H1 (cell line): ENCODE results near the gene WDR53. TPM values are rescaled to one million over a fixed set of nuclear protein-coding genes. Genes with fewer than 3 reads are reported as not detected.
"Not testable (repeated sequence)": the region's sequence is repeated elsewhere in the genome, so short reads cannot be mapped to it uniquely, and the experiment has no call there.

Experiments used
- CTCF ChIA-PET: fragments of 300-600 bp; sonication (Branson Sonifier 250); formaldehyde crosslinking; loops from one replicate; lab custom pipeline; 2021; ENCODE audit not compliant: partially characterized antibody; lab: Charles Lee
- POLR2A ChIA-PET: fragments of 300-600 bp; sonication (Branson Sonifier 250); formaldehyde crosslinking; loops from one replicate; lab custom pipeline; 2021; ENCODE audit warnings: inconsistent platforms; ENCODE audit not compliant: partially characterized antibody; lab: Charles Lee
- DNase-seq, 2 experiments: peaks; one replicate each; pipeline versions ENCODE4 v3.0.0 to v3.0.0-alpha.2; 2010 to 2022; ENCODE audit warnings: low spot score in 2 of 2, low read depth in 1 of 2, mixed read lengths in 1 of 2
- FAIRE-seq: peaks from 2 replicates; lab custom pipeline; 2011; peaks lifted over from hg19 to GRCh38; lab: Jason Lieb, UNC
- H2AFZ ChIP-seq: 2 replicates; pipeline ENCODE4 v1.8.1; 2012; ENCODE audit warnings: low read length, inconsistent platforms
- H2AK5ac ChIP-seq: 2 replicates; pipeline ENCODE4 v1.6.1; 2013; ENCODE audit warnings: low read depth, low read length
- H2BK120ac ChIP-seq: replicated peaks from 2 replicates; pipeline ENCODE3; 2013; ENCODE audit warnings: low read depth, low read length, inconsistent platforms
- H2BK12ac ChIP-seq: 2 replicates; pipeline ENCODE4 v1.6.1; 2013; ENCODE audit warnings: low read depth, low read length
- H2BK15ac ChIP-seq: 2 replicates; pipeline ENCODE4 v1.6.1; 2013; ENCODE audit warnings: low read length
- H2BK20ac ChIP-seq: 2 replicates; pipeline ENCODE4 v1.6.1; 2013; ENCODE audit warnings: low read length
- H2BK5ac ChIP-seq: 2 replicates; pipeline ENCODE4 v1.6.1; 2013; ENCODE audit warnings: low read depth, low read length
- H3K14ac ChIP-seq: 2 replicates; pipeline ENCODE4 v1.6.1; 2013; ENCODE audit warnings: inconsistent platforms; ENCODE audit not compliant: insufficient read length
- H3K18ac ChIP-seq: 2 replicates; pipeline ENCODE4 v1.6.1; 2013; ENCODE audit warnings: low read length; ENCODE audit errors: extremely low read depth
- H3K23ac ChIP-seq: 2 replicates; pipeline ENCODE4 v1.6.1; 2013; ENCODE audit warnings: inconsistent platforms; ENCODE audit not compliant: insufficient read length
- H3K23me2 ChIP-seq: 2 replicates; pipeline ENCODE4 v1.6.1; 2013; ENCODE audit warnings: low read depth, low read length
- H3K27ac ChIP-seq: 2 replicates; pipeline ENCODE4 v1.6.1; 2011; ENCODE audit warnings: low read depth, low read length, inconsistent platforms
- H3K27me3 ChIP-seq, 4 experiments: replicated peaks in 1 of 4; 1 replicate in 1 of 4; 2 replicates in 3 of 4; pipeline versions ENCODE4 v1.6.1 to v1.8.1; 2011 to 2013; ENCODE audit warnings: low read length in 3 of 4, mild to moderate bottlenecking in 3 of 4, inconsistent platforms in 2 of 4, mixed read lengths in 2 of 4, moderate library complexity in 1 of 4; ENCODE audit not compliant: control insufficient read depth in 3 of 4, insufficient read depth in 3 of 4; ENCODE audit errors: extremely low read depth in 1 of 4
- H3K36me3 ChIP-seq, 4 experiments: 2 replicates each; pipeline versions ENCODE4 v1.6.1 to v1.8.1; 2011 to 2013; ENCODE audit warnings: mild to moderate bottlenecking in 4 of 4, low read length in 3 of 4, moderate library complexity in 2 of 4, control low read depth in 1 of 4, inconsistent platforms in 1 of 4; ENCODE audit not compliant: insufficient read depth in 4 of 4, control insufficient read depth in 2 of 4
- H3K4ac ChIP-seq: replicated peaks from 2 replicates; pipeline ENCODE3; 2013; ENCODE audit warnings: low read length, low read depth, mixed read lengths, inconsistent platforms; ENCODE audit not compliant: insufficient read length
- H3K4me1 ChIP-seq, 4 experiments: replicated peaks in 1 of 4; 1 replicate in 1 of 4; 2 replicates in 3 of 4; pipeline versions ENCODE4 v1.6.1 to v1.8.1; 2011 to 2013; ENCODE audit warnings: low read length in 3 of 4, inconsistent platforms in 2 of 4, mixed read lengths in 1 of 4; ENCODE audit not compliant: insufficient read depth in 4 of 4, control insufficient read depth in 3 of 4
- H3K4me2 ChIP-seq, 2 experiments: 2 replicates each; pipeline versions ENCODE4 v1.6.1 to v1.8.1; 2011 to 2013; ENCODE audit warnings: low read depth in 2 of 2, low read length in 2 of 2, control low read depth in 1 of 2, inconsistent platforms in 1 of 2, mild to moderate bottlenecking in 1 of 2; ENCODE audit not compliant: insufficient read depth in 1 of 2
- H3K4me3 ChIP-seq, 4 experiments: fragments of 200-600, 300-600 bp in 1 of 4; sonication (generic), shearing (Covaris generic), sonication (Bioruptor Twin) in 1 of 4; 2 replicates each; pipeline versions ENCODE4 v1.5.1 to v1.8.1; 2011 to 2016; ENCODE audit warnings: low read length in 4 of 4, low read depth in 3 of 4, control low read depth in 2 of 4, inconsistent platforms in 2 of 4, mild to moderate bottlenecking in 2 of 4, mixed read lengths in 1 of 4, moderate library complexity in 1 of 4; ENCODE audit not compliant: insufficient read depth in 2 of 4; ENCODE audit errors: extremely low read depth in 1 of 4
- H3K56ac ChIP-seq: replicated peaks from 2 replicates; pipeline ENCODE3; 2013; ENCODE audit warnings: low read depth, mild to moderate bottlenecking, mixed read lengths, low read length, inconsistent platforms; ENCODE audit not compliant: insufficient read length
- H3K79me1 ChIP-seq: 2 replicates; pipeline ENCODE4 v1.6.1; 2013; ENCODE audit warnings: low read depth, low read length, control low read depth
- H3K79me2 ChIP-seq, 2 experiments: 2 replicates each; pipeline versions ENCODE4 v1.6.1 to v1.8.1; 2012 to 2013; ENCODE audit warnings: low read length in 2 of 2, mild to moderate bottlenecking in 2 of 2, inconsistent platforms in 1 of 2; ENCODE audit not compliant: insufficient read depth in 2 of 2, control insufficient read depth in 1 of 2
- H3K9ac ChIP-seq, 4 experiments: replicated peaks in 1 of 4; 1 replicate in 1 of 4; 2 replicates in 3 of 4; pipeline versions ENCODE4 v1.6.1 to v1.8.1; 2011 to 2013; ENCODE audit warnings: low read depth in 3 of 4, low read length in 3 of 4, control low read depth in 2 of 4, mild to moderate bottlenecking in 2 of 4, moderate library complexity in 2 of 4, inconsistent platforms in 1 of 4; ENCODE audit errors: extremely low read depth in 1 of 4
- H3K9me3 ChIP-seq, 2 experiments: 2 replicates each; pipeline versions ENCODE4 v1.6.1 to v1.8.1; 2012 to 2013; ENCODE audit warnings: mild to moderate bottlenecking in 2 of 2, moderate library complexity in 2 of 2, control low read depth in 1 of 2, inconsistent platforms in 1 of 2, low read depth in 1 of 2, low read length in 1 of 2, mixed read lengths in 1 of 2; ENCODE audit not compliant: insufficient read depth in 2 of 2
- H4K20me1 ChIP-seq, 2 experiments: replicated peaks in 1 of 2; 2 replicates each; pipeline versions ENCODE3 to v1.8.1; 2011 to 2013; ENCODE audit warnings: inconsistent platforms in 2 of 2, low read length in 2 of 2, mild to moderate bottlenecking in 1 of 2; ENCODE audit not compliant: insufficient read depth in 2 of 2, control insufficient read depth in 1 of 2
- H4K5ac ChIP-seq: 2 replicates; pipeline ENCODE4 v1.6.1; 2013; ENCODE audit warnings: low read length, low read depth, mixed read lengths, inconsistent platforms; ENCODE audit not compliant: insufficient read length
- H4K8ac ChIP-seq: 2 replicates; pipeline ENCODE4 v1.8.0; 2013; ENCODE audit warnings: mild to moderate bottlenecking, moderate library complexity, low read length, inconsistent platforms; ENCODE audit not compliant: insufficient read depth; ENCODE audit errors: extremely low read depth
- H4K91ac ChIP-seq: replicated peaks from 2 replicates; pipeline ENCODE3; 2013; ENCODE audit warnings: low read length, mixed read lengths, inconsistent platforms; ENCODE audit not compliant: insufficient read length
- WGBS, 2 experiments: shearing (Covaris generic) in 1 of 2; methylation state at CpG; one replicate each; pipeline versions ENCODE4 v1.1.6 to v1.1.7; 2013 to 2015; ENCODE audit warnings: low lambda C conversion rate in 2 of 2, mixed read lengths in 2 of 2, inconsistent platforms in 1 of 2, low coverage in 1 of 2, missing lambda C conversion rate in 1 of 2; ENCODE audit not compliant: insufficient replicate concordance in 2 of 2, insufficient coverage in 1 of 2, insufficient read length in 1 of 2; ENCODE audit errors: extremely low coverage in 1 of 2, missing lambda C conversion rate in 1 of 2; 5-methylcytosine and 5-hydroxymethylcytosine counted together
- polyA plus RNA-seq, 7 experiments: library from polyadenylated mRNA; depleted of rRNA in 3 of 7; stranded (reverse) in 5 of 7; unstranded in 2 of 7; fragments of >200 nt in 5 of 7; fragments of 200-250 nt in 2 of 7; gene quantifications; 1 replicate in 5 of 7; 2 replicates in 1 of 7; 4 replicates in 1 of 7; pipeline versions ENCODE4 v1.2.1 to v1.2.3, GENCODE V29; 2011 to 2013; ENCODE audit warnings: missing spikeins in 2 of 7, mixed read lengths in 2 of 7
- total RNA-seq: library from RNA; stranded (reverse); fragmentation: NEBNext Ultra II Directional; extraction: Animal tissue kit (Norgen Biotek cat#: 25700); gene quantifications from 2 replicates; pipeline ENCODE4 v1.2.1, GENCODE V29; 2021

The WDR53 gene
- total and polyA plus RNA-seq, 2 of the 8 experiments (the other 6 are each of a cell fraction or from before 2014, with no cell fraction given) = 7.4 to 18.8 TPM

DNA sequence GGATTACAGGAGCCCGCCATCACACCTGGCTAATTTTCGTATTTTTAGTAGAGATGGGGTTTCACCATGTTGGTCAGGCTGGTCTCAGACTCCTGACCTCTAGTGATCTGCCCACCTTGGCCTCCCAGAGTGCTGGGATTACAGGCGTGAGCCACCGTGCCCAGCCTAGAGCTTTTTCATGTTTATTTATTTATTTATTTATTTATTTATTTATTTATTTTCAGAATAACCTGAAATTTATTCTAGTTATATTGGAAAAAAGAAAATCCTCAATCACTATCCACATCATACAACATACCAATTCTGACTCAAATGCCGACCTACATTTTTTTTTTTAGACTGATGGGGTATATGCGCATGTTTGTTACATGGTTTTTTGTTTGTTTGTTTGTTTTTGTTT, 46.9 kb upstream of the WDR53 start:
- not testable (repeated sequence) for H2AFZ ChIP-seq, H3K79me1 ChIP-seq, H2BK120ac ChIP-seq, H3K36me3 ChIP-seq, H3K27ac ChIP-seq, DNase-seq, H3K4me1 ChIP-seq, H4K5ac ChIP-seq, H4K91ac ChIP-seq, H2BK15ac ChIP-seq, H3K56ac ChIP-seq, H3K27me3 ChIP-seq, H3K9ac ChIP-seq, H3K23me2 ChIP-seq, H2BK5ac ChIP-seq, H2AK5ac ChIP-seq, H4K20me1 ChIP-seq, H4K8ac ChIP-seq, H3K18ac ChIP-seq, FAIRE-seq, H3K4me3 ChIP-seq, H3K79me2 ChIP-seq, H3K14ac ChIP-seq, H2BK12ac ChIP-seq, H3K23ac ChIP-seq, H3K9me3 ChIP-seq, H3K4ac ChIP-seq, H3K4me2 ChIP-seq, H2BK20ac ChIP-seq
- ChIA-PET CTCF (interaction anchor here (0.7 to 11.1 kb wide), 5 partner anchors 21 to 197 kb away, joined by 3 to 143 read pairs (median 3); no protein-coding TSS in a partner anchor), POLR2A (interaction anchor here (0.6 to 1.3 kb wide), 3 partner anchors 30 to 529 kb away, joined by 3 to 4 read pairs (median 4); no protein-coding TSS in a partner anchor)
- 94% methylated on average over 6 of the region's 6 CpGs; no CpG with 5 or more reads in 1 of the 2 experiments for WGBS, 2 experiments
